Measurements from ENCODE around the gene BLOC1S5. TPM values are rescaled to one million over a fixed set of nuclear protein-coding genes. Genes with fewer than 3 reads are reported as not detected.
"Not testable (repeated sequence)": the region's sequence is repeated elsewhere in the genome, so short reads cannot be mapped to it uniquely, and the experiment has no call there.

BLOC1S5 gene
- total RNA-seq, 1 donor from 2014 or later = 19.1 TPM

DNA sequence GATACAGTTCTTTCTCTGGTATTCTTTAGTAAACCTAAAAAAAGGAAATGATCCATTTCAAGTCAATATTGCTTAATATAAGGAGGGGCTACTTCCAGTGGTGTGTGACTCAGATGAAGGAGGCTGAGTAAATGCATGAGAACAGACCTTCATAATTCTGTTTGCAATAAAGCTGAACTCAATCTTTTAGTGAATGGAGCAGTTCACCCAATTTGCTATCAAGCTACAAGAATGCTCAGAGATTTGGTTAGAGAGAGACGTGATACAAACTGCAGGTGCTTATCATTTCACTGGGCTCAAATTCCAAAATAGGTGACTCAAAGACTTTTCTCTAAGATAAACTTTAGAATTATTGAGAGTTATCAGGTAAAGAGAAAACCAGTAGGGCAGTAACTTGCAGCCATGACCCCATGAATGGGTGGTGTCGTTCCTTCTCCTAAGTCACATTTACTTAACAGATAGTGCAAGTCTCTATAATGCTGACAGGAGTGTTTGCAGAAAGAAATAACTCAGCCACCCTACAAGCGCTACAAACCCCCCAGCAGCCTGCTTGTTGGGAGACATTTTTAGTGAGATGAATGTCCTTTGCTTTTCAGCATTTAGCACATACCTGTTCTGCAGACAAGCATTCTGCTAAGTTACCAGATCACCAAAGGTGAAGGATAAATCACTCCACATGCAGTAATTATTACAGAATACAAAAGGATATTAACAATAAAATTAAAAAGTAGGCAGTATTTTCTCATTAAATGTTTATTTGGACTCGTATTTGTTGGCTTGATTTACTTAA is 16.4 kb upstream of the BLOC1S5 start:
- DNase-seq = no peak

DNA sequence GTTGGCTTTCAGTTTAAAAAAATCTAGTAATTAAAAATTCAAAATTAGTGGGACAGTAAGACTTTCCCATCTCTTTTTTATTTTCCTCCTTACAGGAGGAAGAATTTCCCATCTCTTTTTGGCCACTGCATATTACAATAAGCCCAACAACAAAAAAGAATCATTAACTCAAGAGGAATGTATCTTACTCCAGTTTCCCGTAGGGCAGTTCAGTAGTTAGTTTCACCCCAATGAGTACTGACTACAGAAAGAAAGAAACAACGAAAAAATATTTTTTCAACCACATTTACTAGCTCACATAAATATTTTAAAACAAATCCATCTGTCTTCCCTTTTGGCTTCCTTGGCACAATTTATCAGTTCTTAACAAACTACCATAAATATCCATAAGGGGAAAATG is 14.9 kb upstream of the BLOC1S5 start:
- DNase-seq = no peak

DNA sequence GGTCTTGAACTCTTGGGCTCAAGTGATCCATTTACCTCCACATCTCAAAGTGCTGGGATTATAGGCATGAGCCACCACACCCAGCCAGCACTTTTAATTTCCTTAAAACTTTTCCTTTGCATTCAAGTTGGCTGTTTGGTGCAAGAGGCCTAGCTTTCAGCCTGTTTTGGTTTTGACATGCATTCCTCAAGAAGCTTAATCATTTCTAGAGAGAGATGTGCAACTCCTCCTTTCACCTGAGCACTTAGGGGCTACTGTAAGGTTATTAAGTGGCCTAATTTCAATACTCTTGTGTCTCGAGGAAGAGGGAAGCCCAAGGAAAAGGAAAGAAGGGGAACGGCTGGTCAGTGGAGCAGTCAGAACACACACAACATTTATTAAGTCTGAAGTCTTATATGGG is 13.8 kb upstream of the BLOC1S5 start:
- no peak for DNase-seq

DNA sequence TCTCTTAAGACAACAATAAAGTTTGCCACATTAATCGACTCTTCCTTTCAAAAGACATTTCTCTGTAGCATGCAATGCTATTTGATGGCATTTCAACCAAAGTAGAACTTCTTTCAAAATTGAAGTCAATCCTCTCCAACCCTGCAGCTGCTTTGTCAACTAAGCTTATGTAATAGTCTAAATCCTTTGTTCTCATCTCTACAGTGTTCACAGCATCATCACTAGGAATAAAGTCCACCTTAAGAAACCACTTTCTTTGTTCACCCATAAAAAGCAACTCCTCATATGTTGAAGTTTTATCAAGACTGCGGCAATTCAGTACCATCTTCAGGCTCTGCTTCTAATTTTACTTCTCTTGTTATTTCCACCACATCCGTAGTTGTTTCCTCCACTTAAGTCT is 11.5 kb upstream of the BLOC1S5 start:
- no peak for DNase-seq

DNA sequence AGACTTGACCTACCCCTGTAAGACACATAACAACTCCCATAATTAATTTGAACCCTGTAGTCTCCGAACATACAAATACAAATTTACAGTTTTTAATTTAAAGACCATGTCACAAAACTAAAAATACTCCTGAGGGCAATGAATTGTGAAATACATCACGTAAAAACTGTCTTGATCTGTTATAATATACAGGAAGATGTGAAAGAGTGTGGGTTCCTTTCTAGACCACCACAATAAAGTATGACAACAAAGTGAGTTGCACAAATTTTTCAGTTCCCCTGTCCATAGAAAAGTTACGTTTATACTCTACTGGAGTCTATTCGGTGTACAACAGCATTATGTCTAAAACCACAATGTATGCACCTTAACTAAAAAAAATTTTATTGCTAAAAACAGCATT is 11.0 kb upstream of the BLOC1S5 start:
- no peak for DNase-seq

DNA sequence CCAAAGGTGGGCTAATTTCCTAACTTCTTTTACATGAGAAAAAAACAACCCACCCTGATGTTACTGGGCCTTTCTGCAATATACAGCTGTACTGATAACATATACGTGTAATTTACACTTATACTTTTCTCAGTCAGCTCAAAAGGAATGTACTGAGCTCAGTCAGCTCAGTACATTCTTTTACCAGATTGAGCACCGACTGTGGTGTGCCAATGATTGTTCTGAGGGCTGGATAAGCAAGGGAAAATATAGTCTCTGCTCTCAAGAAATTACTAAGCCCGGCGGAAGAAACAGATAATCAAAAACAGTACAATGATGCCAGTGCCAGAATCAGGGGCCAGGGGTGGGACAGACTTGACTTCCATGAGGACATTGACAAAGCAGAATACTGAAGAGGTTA is 10.0 kb upstream of the BLOC1S5 start:
- no peak for DNase-seq

DNA sequence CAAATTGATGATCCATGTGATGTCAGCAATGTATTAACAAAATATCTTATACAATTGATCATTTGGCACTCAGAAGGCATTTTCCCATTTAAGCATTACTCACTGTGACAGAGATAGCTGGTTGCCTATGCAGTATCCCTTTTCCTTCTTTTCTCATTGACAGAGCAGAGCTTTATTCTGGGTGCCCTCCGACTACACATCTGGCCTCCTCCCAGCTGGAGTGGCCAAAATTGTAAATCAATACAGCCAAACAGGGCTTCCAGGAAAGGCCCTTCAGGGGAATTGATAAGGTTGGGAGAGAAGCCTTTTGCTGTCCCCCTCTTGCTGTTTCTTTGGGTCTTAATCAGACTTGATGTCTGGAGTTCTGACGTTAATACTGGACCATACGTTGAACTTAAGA is 9.6 kb upstream of the BLOC1S5 start:
- no peak for DNase-seq

DNA sequence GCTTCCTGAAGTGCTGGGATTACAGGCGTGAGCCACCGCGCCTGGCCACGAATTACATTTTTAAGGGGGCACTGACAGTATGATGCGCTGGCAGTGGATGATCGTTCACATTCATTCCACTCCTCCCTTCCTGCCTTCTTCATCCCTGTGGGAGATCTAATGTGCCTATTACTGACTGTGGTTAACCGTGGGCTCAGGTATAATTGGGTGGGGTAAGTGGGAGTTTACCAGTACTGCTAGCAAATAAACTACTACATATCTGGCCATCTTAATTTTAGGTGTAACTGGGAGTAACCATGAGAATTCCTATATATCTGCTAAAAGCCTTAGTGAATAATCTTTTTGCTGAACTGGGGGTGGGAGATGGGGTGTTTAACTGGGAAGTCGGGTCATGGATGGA is 6.5 kb upstream of the BLOC1S5 start:
- DNase-seq = no peak

DNA sequence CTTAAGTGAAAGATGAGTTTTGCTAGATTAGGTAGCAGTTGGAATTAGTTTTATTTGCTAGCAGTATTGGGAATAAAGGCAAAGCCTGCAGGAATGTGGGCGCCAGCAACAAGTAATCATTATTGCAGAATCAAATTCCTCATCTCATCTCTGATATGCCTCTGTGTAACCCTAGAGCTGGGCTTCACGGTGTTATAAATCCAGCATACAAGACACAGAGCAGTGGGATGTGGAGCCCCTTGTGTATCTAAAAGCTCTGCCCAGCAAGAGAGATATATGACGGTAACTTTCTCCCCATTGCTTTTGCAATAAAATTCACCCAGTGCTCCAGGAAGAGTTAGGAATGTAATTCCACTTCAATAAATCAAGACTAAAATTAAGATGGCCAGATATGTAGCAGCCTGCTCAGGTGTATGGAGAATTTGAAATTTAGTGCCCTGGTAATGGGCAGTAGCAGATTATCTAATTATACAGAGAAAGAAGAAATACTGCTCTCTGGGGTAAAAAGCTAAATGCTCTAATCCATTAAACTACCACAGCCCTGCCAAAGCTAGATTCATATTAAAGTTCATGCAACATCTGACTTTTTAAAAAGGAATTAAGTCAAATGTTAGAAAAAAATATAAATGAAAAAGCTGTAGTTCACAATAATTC is 5.6 kb upstream of the BLOC1S5 start:
- no peak for DNase-seq

DNA sequence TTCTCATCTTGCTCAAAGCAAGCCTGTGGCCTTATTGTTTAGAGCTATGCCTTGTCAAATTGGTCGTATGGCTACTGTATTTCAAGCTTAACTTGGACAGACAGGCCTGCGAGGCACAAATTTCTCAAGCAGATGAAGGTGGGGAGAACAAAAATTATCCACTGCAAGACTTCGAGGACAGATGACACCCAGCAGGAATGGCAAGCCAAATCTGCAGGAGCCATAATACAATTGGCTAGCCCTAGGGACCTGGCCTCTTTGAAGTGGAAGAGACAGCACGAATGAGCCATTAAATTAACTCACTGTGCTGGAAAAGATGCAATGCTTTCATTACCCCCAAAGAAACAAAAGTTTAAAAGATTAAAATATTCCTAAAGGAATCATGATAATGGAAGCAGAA is 5.0 kb upstream of the BLOC1S5 start:
- DNase-seq = no peak

DNA sequence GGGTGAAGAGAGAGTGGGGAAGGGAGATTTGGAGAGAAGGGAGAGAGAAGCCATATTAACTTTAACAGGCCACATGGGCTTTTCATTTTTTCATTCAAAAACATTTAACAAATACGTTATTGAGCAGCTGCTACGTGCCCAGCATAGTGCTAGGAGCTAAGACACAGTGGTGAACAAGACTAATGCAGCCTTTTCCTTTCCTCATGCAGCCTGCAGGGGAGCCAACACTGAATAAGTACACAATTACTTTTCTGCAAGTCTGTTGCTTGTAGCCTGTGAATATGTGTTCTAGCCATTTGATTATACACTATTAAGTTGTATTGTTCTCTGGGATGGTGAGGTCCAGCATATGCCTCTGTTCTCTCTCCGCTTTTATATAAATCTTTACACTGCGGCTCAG is 1.9 kb upstream of the BLOC1S5 start:
- DNase-seq = no peak

DNA sequence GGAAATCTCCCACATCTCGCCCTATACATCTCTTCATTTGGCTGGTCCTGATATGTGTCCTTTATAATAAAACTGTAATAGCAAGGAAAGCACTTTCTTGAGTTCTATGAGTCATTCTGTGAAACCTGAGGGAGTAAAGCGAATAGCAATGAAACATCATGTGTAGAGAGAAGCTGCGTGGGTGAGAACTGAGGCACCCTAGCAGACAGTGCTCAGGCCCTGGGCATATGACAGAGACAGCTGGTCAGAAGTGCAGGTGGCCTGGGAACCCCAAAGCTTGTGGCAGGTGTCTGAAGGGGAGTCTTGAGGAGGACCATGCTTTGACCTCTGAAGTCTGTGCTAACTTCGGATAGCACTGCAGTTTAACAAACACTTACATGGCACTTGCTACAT is 1.3 kb upstream of the BLOC1S5 start:
- no peak for DNase-seq

DNA sequence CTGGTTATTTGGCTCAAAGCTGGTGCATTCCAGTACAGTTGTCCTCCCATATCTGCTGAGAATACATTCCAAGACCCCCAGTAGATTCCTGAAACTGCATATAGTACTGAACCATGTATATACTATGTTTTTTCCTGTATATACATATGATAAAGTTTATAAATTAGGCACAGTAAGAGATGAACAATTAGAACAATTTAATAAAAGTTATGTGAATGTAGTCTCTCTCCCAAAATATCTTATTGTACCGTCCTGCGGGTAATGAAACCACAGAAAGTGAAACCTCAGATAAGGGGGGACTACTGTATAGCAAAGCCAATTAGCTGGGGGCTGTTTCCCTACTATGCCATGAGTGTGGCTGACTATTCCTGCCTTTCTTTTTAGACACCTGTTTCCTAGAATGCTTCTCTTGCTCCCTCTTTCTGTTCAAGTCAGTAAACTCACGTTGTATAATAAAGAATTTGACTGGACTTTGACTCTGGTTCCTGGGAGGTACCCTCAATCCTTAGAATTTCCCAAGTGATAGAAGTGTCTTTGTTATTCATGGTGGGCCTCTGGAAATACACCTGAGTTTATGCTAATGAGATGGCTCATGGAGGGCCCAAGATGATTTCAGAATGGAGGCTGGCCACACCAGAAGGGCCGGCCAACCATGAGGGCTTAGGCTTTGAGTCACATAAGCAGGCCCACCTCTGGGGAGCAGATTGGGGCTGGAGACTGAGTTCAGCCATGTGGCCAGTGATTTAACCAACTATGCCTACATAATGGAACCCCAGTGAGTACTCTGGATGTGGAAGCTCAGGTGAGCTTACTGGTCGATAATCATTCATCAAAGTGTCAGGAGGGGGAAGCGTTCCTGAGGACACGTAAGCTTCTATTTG is 689 bp upstream of the BLOC1S5 start:
- DNase-seq = no peak

DNA sequence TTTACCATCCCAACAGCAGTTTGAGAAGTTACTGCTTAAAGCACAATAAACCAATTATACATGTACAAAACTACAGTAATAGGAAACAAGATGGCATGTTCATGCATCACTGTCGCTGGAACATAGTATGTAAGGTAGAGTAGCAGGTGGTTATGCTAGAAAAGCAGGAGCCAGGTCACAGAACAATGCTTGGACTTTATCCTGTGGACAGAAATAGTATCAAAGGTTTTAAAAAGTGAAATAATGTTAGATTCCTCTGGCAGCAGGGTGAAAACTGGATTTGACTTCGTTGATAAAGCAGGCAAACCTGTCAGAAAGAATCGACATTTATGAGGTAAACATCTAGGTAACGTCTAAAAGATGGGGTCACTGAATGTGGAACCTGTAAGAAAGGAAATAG is 2.5 kb downstream of the BLOC1S5 start:
- no peak for DNase-seq

DNA sequence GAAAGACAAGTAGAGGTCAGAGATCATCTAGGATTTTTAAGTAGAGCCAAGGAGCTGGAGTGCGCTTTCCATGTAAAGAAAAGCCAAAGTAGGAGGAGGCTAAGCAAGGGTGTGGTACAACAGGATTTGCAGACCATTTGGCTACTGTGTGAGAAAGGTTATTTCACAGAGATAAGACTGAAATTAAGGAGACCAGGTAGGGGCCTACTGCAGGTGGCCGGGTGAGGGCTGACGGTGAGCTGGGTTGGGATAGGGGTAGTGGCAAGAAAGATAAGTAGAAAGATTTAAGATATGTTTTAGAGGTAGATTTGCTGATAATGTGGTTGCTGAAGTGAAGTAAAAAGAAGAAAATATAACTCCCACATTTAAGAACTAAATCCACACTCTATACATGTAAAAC is 3.8 kb downstream of the BLOC1S5 start:
- no peak for DNase-seq

DNA sequence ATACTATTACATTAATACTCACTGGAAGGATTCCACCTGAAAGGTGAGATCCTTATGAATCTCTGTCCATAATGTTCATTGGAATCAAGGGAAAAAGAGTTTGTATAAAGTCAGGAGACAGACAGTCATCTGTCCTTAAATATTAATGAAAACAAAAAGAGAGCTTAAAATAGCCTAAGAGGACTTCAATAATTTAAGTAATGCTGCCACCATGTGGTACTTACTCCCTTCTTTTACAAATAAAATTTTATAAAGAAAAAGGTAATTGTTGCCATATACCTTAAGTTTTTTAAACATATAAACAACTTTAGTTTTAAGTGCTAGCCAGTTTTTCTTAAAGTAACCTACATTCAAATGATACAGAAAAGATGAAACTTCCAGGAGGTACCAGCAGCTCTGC is 5.1 kb downstream of the BLOC1S5 start:
- no peak for DNase-seq

DNA sequence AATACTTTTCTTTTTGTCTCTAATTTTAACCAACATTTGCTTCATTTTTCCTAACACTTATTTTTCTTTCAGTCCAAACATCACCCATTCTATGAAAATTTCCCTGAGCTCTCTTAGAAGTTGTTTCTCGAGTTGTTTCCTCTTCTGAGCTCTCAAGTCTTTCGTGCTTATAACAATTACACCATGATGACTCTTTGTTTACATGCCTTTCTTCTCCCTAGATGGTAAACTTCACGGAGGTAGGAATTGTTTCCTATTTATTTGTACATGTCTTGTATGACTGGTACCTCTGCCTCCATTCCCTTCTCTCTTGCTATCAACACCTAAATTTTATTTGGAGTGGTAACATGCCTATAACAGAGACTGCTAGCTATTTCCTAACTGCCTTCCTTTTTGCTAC is 6.4 kb downstream of the BLOC1S5 start:
- DNase-seq = no peak

DNA sequence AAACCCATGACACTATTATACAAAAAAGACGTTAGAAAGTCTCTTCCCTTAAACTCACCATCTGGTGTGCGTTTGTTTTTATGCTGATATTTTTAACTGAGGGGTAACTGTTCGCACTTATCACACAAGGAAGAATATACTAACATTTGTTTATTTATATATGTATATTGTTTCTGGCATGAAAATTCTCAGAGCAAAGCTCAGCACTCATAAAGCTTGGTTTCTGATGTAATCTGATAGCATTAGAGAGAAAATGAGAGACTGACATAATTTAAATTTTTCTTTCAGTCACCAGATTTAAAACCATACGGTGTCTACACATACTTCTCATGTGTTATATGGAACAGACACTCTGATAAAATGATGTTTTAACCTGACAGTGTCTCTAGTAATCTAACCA is 6.9 kb downstream of the BLOC1S5 start:
- DNase-seq = no peak

DNA sequence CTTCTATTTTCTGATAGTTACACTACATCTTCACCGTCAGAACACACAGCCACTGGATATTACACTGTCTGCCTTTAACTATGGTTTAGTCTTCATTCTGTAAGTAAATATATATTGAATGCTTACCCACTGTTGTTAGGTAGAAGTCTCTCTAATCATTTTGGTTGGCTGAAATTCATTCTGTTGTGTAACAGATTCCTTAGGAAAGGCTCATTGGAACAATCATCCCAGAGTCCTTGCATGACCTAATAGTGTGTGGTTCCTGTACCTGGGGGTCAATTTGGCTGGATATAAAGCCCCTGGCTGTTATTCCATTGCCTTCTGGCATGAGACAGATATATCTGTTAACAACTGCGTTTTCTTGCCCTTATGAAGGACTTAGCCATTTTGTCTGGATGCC is 9.9 kb downstream of the BLOC1S5 start:
- no peak for DNase-seq

DNA sequence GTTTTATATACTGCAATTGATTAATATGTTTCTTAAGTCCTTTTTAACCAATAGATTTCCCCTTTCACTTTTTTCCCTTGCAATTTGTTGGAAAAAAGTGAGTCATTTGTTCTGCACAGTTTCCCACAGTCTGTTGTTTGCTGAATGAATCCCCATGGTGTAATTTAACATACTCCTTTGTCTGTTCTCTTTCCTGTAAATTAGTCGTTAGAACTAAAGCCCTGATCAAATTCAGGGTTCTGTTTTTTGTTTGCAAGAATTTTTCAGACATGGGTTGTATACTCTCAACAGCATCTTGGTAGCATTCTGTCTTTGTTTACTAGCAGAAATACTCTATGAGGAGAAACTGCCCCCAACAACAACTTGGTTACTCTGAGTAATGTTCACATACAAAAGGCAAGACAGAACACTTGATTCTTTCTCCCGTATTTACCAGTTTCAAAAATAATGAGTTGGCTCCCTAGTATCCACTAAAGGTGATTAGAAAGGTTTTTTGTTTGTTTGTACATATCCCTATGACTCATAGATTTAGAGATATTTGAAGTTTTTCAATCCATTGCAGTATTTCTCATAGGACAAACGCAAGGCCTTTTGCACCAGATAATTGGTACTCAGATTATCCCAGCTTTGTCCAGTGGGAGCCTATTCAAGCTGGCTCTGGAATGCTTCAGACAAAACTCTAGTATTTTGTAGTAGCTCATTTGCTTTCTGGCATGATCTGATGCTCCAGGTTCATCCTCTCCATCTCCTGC is 16.5 kb downstream of the BLOC1S5 start:
- peak; percentile 30 for DNase-seq

DNA sequence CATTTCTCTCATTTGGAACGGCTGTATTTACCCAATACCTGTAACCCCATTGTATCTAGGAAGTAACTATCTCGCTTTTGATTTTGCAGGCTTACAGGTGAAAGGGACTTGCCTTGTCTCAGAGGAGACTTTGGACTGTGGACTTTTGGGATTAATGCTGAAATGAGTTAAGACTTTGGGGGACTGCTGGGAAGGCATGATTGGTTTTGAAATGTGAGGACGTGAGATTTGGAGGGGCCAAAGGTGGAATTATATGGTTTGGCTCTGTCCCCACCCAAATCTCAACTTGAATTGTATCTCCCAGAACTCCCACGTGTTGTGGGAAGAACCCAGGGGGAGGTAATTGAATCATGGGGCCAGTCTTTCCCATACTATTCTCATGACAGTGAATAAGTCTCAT is 18.4 kb downstream of the BLOC1S5 start:
- DNase-seq = not testable (repeated sequence)

DNA sequence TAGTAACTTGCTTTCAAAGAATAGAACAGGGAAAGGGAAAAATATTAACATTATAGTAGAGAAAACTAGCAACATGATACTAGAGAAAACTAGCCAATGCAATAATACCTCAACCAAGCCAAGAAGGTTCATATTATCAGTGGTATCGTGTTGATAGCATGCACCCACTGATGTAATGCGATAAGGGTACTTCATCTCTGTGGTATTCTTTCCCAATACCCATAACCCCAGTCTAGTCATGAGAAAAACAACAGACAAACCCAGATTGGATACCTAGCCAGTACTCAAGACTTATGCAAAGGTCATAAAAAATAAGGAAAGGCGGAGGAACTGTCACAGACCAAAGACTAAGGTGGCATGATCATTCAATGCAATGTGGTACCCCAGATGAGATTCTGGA is 21.0 kb downstream of the BLOC1S5 start:
- no peak for DNase-seq
